NCI-H2029 (cell line): ENCODE data around the gene ANXA4.
A peak's percentile ranks its signal among the peaks of the same experiment; 100 is the strongest.
"Not testable (repeated sequence)": the region's sequence is repeated elsewhere in the genome, so short reads cannot be mapped to it uniquely, and the experiment has no call there.

ENCODE experiments used
- DNase-seq: peaks from one replicate; lab custom pipeline; 2025; lab: John Stamatoyannopoulos, UW

The ANXA4 gene

DNA sequence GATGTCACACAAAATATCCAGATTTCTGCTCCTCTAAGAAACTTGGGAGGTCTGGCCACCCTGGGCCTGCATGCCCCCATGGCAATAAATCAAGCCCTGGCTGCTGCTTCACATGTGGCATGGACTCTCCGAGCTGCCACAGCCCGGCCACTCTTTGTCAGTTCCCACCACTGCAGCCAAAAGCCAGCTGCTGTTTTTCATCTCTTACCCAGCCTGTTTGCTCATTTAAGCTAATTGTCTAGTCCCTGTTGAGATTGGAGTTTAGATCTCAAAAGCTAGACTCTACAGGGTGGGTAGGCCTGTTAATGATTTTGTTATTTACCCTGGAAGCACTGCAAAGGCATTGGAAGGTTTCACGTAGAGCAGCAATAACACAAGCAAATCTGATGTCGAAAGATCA, 20.9 kb upstream of the ANXA4 start:
- no peak for DNase-seq

DNA sequence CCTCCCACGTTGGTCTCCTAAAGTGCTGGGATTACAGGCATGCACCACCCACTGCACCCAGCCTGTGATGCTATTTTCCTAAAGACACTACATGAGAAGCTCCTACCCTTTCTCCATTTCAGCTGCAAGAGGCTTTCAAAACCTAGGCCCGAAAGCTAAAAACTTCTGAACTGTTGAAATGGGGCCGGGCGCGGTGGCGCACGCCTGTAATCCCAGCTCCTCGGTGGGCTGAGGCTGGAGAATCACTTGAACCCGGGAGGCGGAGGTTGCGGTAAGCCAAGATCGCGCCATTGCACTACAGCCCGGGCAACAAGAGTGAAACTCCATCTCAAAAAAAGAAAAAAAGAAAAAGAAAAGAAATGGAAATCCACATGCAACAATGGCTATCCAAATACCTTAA, 18.1 kb upstream of the ANXA4 start:
- no peak for DNase-seq

DNA sequence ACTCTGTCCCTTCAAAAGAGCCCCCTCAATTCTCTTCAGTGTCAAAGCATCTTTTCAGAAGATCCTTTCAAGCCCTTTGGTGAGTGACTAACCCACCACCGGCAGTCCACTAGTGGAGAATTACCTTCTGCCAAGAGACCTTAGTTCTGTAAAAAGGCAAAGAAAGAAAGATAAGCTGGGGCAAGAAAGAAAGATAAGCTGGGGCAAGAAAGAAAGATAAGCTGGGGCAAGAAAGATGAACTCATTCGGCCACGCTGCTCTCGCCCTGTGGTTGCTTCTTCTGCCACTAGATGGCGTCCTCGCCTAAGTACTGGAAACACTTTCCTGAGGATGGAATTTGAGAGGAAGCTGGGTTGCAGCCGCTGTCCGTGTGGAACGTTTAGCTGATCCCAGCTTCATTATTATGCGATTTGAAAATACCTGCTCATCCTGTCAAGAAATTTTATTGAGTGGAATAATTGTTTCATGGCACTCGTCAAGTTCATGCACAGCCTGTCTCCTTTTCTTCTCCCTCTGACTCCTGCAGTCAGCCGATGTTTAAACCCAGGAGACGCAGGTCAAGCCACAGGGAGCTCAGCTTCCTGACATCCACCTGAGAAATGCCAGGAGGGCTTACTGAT, 17.3 kb upstream of the ANXA4 start:
- peak; percentile 52 for DNase-seq

DNA sequence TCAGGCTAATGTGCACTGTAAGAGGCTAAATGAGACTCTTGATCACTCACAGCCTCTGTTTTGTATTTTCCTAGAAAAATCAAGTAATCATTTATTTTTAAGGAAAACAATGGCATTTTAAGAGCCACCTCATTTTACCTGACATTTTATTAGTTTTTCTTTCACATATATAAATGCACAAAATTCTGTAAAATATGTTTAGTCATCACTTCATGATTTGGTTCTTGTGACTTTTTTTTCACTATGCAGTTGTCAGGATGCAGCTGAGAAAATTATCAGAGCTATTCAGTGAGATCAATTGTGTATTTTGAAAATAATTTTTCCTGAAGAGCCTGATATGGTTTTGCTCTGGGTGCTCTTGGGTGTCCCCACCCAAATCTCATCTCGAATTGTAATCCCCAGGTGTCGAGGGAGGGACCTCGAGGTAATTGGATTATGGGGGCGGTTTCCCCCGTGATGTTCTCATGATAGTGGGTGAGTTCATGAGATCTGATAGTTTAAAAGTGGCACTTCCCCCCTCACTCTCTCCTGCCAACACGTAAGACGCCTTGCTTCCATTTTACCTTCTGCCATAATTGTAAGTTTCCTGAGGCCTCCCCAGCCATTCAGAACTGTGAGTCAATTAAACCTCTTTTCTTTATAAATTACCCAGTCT, 16.1 kb upstream of the ANXA4 start:
- DNase-seq = no peak

DNA sequence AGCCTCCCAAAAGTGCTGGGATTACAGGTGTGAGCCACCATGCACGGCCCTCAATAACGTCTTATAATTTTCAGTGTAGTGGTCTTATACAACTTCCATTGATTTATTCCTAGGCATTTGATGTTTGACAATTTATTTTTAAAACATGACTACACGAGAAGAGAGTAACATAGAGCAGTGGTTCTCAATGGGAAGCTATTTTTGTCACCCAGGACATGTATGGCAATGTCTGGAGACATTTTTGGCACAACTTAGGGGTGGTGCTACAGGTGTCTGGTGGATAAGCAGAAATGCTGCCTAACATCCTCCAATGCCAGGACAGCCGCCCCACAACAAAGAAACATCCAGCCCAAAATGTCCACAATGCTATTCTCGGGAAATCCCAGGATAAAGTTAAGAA, 12.7 kb upstream of the ANXA4 start:
- DNase-seq = no peak

DNA sequence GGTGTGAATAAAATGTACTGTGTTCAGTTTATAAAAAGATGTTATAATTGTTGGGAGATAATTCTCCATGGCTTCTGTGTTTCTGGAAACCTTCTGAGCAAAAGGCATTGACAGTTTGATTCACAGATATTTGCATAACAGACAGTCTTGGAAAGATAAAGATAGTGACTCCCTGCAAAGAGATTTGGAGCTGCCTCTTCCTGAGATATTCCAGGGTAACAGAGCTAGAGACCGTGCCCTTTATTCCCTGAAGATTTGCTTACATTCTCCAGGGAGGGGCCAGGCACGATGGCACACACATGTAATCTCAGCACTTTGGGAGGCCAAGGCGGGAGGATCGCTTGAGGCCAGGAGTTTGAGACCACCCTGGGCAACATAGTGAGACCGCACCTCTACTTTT, 12.2 kb upstream of the ANXA4 start:
- no peak for DNase-seq

DNA sequence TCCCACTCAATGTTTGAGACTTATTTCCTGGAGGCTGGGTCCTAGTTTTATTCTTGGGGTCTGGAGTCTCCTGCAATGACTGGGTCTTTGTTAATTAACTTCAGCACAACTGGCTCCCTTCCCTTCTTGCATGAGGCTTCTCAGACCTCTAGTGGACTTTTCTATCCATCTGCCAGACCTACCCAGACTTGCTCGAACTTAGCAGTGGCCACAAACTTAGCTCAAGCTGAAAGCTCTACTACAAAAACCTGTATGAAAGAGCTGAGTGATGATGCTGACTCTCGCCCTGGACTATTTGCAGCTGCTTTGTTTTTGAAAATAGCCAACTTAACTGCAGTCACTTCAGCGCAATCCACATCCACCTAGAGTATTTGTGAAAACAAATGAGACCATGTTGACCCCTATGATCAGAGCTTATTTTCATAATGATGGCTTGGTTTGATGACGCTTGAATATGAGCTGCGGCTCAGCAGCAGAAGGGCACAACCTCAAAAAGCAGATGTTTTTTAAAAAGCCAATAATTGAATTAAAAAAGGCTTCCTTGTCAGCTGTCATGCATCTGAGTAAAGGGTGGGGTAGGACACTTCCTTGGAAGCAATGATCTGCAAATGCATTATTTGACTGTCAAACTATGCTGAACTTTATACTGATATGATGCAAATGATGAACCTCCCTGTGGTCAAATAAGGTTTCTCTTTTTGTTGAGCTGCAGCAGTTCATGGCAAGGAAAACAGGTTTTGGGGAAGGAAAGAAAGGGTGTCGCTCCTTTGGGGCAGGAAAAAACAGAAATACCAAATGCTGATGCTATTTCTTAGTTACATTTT, 10.6 kb upstream of the ANXA4 start:
- DNase-seq = no peak

DNA sequence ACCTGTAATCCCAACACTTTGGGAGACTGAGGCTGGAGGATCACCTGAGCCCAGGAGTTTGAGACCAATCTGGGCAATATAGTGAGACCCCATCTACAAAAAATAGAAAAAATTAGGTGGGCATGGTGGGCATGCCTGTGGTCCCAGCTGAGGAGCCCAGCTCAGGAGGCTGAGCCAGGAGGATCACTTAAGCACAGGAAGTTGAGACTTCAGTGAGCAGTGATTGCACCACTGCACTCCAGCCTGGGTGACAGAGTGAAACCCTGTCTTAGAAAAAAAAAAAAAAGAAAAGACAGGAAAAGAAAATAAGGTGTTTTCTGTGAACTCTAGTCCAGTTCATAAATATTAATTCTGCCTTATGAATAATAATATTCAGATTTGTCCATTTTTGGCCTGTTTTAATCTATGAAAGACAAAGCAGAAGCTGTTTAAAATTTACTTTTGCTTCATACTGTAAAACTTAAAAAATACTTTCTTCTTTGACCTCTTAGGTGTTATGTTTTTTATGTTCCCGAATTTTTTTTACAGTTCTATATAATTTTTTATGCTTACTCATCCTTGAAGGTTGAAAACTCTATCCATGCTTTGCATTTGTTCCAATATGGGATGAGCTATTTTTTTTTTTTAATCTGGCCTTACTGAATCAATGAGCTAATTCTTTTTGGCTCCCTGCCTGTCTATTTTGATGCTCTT, 8.4 kb upstream of the ANXA4 start:
- DNase-seq = no peak

DNA sequence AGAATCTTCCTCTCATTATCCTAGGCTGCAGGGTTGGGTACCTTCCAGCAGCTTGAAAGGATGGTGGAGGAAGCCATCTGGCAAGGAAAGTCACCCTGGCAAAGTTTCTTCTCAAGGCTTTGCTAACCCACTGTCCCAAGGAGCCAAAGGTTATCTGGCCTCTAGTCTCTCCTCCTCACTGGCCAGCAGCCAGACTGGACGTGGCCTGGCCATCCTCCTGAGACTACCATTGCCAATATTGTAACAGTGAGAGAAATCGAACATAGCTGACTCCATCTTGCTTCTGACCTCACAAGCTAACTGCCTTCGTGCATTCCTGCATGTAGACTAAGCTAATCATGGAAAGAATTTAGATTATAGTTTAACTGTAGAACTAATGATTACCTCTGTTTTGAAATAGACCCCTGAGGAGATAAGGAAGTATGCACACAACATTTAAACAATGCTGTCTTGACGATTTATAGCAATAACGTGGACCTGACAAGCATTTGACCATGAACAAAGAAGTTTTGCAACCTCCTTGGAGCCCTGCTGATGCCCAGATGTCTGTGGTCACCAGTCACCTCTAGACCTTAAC, 7.8 kb upstream of the ANXA4 start:
- DNase-seq = no peak

DNA sequence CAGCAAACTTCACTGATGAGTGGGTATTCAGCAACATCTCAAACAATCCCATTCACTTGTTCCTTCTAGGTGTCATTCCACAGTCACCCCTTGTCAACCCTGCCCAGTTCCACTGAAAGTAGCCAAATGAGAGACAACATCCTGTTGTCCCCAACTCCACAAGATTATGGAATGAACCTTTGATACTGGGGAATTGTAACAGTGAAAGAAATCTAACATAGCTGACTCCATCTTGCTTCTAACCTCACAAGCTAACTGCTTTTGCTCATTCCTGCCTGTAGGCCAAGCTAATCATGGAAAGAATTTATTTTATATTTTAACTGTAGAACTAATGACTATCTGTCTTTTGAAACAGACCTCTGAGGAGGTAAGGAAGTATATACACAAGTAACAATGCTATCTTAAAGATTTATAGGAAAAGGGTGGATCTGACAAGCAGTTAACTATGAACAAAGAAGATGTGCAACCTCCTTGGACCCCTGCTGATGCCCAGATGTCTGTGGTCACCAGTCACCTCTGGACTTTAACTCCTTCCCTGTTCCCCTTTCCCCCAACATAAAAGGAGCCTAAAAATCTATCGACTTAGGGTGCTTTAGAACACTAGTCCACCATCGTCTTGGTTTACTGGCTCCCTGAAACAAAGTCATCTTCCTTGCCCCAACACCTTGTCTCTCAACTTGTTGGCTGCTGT, 6.9 kb upstream of the ANXA4 start:
- no peak for DNase-seq

DNA sequence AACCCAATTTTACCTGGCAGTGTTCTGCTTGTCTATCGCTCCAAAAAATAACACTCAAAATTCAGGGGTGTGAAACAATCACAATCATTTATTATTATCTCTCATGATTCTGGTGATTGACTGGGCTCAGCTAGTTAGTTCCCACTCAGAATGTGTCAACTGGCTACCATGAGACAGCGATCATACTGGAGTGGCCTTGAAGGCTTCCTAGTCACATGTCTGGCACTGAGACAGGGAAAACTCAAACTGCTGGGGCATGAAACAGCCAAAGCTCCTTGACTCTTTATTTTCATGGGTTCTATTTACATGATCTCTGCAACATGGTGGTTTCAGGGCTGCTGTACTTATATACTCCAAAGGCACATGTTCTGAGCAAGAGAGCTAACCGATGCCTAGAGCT, 6.2 kb upstream of the ANXA4 start:
- DNase-seq = peak; percentile 26

DNA sequence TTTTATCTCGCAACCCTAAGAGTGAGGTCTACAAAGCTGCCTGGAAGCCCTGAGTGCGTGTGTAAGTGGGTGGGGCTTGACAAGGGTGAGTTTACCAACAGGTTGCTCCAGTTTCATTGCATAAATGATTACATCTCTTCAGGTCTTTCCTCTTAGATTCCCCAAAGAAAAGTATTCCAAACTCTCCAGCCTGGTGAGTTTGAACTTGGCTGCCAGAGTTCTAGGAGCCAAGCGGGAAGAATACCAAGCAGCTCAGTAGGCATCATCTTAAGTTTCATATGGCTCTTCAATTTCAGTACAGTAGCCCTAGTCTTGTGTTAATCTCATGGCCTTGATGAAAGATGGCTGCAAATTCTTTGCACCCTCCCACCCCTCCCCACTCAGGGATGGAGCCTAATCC, 3.8 kb upstream of the ANXA4 start:
- not testable (repeated sequence) for DNase-seq

DNA sequence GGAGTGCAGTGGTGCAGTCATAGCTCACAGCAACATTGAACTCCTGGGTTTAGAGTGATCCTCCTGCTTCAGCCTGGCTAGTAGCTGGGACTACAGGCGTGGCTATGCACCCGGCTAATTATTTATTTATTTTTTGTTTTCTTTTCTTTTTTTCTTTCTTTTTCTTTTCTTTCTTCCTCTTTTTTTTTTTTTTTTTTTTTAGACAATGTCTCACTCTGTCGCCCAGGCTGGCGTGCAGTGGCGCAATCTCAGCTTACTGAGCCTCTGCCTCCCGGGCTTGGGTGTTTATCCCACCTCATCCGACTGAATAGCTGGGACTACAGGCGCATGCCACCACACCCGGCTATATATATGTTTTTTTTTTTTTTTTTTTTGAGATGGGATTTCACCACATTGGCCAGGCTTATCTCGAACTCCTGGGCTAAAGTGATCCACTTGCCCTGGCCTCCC, 1.4 kb upstream of the ANXA4 start:
- DNase-seq = no peak

DNA sequence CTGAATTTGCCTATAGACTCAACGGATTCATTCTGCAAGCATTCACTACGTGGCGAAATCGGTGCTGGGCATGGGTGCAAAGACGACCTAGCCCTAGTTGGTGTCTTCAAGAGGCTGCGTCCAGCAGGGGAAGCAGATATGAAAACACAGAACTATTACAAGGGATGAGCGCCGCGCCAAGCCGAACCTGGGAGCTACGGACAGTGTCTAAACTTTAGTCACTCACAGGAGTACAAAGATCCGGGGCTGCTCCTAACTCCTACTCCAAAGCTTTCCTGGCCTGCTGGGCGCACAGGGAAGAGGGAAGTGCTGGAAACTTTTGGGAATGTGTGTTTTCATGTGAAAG, 732 bp upstream of the ANXA4 start:
- DNase-seq = no peak

DNA sequence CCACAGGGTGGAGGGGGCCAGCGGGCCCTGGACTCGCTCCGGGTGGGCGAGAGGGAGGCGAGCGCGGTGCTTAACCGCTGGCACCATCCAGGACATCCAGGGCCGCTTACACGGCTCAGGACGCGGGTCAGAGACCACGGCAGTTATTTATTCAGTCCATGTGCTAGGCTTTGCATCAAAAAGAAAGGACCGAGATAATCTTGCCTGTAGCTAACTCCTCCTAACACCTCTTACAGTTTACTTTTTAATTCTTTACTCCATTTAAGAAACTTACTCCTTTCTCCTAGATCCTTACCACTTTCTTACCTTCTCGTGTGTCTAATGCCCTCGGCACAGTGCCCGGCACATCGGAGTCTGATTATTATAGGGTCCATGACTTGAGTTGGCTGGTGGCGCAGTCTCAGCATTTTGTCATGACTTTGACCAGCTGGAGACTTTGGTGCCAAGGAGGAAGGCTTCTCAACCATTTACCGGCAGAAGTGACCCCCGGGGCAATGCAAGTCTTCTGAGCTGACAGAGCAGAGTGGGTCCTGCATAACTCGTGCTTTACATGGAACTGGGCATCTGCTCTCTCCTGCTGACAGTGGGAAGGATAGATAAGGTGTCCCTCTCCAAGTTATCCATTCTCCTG, 503 bp downstream of the ANXA4 start:
- DNase-seq = no peak

DNA sequence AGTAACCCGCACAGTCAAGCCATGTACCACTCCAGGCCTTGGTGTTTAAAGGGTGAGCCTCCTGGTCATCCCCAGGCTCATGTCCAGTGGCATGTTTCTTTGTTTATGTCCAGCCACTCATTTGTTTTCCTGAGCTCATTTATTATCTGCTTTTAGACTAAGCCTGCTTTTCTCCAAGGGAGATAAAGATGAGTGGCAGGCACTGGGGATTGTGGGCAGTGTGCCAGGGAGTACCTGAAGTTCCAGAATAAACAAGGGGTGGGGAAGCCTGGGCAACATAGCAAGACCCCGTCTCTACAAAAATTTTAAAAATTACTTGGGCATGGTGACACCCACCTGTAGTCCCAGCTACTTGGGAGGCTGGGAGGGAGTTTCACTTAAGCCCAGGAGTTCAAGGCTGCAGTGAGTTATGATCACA, 1.9 kb downstream of the ANXA4 start:
- DNase-seq = no peak

DNA sequence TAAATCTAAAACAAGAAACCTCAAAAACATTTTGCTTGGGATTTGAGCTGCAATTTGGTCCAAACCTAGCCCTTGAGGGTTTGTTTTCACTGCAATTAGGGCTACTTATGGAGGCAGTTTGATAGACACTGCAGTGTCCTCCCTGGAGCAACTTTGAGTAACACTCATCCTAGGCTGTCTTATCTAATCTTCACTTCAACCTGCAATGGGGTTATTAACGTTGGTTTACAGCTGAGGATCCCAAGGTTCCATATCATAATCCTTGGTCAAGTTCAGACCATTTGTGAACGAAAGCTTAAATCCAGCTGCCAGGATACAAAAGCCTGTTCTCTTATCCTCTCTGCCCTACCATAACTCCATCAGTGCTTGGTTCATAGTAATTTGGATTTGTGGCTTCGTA, 2.5 kb downstream of the ANXA4 start:
- no peak for DNase-seq

DNA sequence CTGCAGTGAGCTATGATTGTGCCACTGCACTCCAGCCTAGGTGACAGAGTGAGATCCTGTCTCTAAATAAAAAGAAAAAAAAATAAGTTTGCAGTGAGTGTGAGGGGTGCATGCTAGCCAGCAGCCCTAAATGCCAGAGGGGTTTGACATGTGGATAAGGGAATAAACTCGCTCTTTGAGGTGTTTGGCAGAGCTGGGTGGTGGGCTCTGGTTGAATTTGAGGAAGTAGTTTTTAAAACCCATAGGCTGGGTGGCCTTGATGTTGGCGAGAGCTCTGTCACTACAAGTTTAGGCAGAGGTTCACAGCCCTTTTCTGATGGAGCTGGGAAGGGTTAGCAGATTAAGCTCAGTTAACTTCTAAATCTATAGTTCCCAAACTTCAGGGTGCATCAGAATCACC, 3.1 kb downstream of the ANXA4 start:
- DNase-seq = no peak

DNA sequence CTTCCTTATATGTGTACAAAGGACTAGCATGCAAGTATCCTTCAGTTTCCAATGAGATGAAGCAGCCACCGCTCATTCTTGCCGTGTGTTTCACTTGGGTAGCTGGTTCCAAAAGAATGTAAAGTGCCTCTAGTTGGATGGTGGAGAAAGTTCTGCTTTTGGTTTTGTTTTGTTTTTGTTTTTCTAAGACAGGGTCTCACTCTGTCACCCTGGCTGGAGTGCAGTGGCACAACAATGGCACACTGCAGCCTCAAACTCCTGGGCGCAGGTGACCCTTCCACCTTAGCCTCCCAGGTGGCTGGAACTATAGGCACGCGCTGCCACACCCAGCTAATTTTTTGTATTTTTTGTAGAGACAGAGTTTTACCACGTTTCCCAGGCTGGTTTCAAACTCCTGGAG, 8.3 kb downstream of the ANXA4 start:
- no peak for DNase-seq

DNA sequence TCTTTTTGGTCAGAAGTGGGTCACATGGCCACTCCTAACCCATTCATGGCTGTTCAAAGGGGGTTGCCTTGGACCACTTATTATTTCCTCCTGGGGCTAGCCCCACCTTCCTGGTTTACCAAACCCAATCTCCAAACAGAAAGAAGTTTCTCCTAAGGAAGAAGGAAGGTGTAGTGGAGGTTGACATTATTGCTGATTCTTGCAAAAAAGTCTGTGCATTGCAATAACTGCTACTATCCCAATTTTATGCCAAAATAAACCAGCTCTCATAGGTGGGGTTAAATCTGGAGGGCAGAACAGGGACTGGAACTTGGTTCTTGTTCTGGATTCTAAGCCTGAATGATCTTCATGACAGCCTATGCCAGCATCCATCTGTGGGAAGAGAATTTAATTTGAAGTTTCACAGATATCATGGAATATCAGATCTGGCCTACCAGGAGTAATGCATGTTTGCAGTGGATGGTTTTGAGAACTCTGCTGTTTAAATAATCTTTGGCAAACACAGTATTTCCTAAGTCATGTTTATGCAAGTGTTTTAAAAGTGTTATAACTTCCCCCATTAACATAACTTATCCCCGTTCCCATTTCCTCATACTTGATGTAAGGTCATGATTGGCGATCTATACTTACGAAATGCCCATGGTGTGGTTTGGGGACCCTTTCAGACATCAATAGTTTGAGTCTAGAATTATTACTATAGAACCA, 11.9 kb downstream of the ANXA4 start:
- no peak for DNase-seq

DNA sequence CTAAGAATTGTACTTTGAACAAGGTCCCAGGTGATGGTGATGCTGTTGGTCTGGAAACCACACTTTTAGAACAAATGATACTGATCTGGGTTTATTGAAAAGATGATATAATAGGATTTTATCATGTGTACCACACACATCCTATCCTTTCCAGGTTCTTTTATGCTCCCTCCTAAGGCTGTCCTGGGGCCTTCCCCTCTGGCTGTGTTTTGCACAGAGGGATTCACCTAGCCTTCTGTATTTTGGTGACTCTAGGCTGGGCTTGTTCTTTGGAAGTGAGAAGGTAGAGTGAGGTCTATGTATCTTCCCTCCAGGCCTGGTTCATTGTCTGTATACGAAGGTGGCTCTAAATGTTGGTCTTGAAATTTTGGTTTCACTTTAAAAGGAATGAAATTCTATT, 12.7 kb downstream of the ANXA4 start:
- DNase-seq = no peak
